GM12801 (cell line): ENCODE data around the gene PPEF2.

Experiments
- CTCF ChIP-seq: IDR thresholded peaks from one replicate; pipeline ENCODE4 v1.5.1; 2011; ENCODE audit warnings: control low read depth; ENCODE audit not compliant: insufficient read length; ENCODE audit errors: extremely low read depth

Gene PPEF2

GRCh38 chr4:75908555-75908954 is 6.3 kb upstream of the PPEF2 start:
- no peak for TF ChIP-seq CTCF

GRCh38 chr4:75907966-75908365 is 5.7 kb upstream of the PPEF2 start:
- no peak for TF ChIP-seq CTCF

- no peak for TF ChIP-seq CTCF
These were observed 1.8 kb upstream of the PPEF2 start for GRCh38 chr4:75904076-75904475.

GRCh38 chr4:75898536-75898935 is 3.7 kb downstream of the PPEF2 start:
- no peak for TF ChIP-seq CTCF

- TF ChIP-seq CTCF = no peak
These were observed 6.4 kb downstream of the PPEF2 start for GRCh38 chr4:75895744-75896314.

GRCh38 chr4:75892508-75892907 is 9.7 kb downstream of the PPEF2 start:
- no peak for TF ChIP-seq CTCF

- TF ChIP-seq CTCF = no peak
These were observed 10.6 kb downstream of the PPEF2 start for GRCh38 chr4:75891611-75892010.
